ENCODE measurements around the gene CASS4.

DNA sequence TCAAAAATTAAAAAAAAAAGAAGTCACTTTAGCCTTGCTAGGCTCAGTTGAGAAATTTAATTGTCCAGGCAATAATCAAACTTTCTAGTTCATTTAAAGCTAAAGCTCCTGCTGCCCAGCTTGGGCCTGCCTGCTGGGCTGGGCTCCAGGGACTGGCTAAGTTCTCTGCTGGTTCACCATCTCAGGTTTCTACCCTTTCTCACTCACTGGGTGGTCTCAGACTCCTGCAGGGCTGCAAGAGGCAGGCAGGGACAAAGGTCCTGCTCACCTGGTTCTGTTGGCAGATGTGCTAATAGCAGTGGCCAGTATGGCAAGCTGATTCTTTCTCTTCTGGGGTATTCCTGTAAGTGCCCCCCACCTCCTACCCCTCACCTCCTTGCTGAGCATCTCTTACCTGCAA lies 35.2 kb downstream of the CASS4 start:
- TF ChIP-seq, protein P1, sequence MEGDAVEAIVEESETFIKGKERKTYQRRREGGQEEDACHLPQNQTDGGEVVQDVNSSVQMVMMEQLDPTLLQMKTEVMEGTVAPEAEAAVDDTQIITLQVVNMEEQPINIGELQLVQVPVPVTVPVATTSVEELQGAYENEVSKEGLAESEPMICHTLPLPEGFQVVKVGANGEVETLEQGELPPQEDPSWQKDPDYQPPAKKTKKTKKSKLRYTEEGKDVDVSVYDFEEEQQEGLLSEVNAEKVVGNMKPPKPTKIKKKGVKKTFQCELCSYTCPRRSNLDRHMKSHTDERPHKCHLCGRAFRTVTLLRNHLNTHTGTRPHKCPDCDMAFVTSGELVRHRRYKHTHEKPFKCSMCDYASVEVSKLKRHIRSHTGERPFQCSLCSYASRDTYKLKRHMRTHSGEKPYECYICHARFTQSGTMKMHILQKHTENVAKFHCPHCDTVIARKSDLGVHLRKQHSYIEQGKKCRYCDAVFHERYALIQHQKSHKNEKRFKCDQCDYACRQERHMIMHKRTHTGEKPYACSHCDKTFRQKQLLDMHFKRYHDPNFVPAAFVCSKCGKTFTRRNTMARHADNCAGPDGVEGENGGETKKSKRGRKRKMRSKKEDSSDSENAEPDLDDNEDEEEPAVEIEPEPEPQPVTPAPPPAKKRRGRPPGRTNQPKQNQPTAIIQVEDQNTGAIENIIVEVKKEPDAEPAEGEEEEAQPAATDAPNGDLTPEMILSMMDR (IDR thresholded peaks at IDR 0.05): no peak
- TF ChIP-seq POLR2AphosphoS5 (IDR thresholded peaks at IDR 0.05): no peak
- no peak for TF ChIP-seq POLR2A (IDR thresholded peaks at IDR 0.05)
